T-helper 17 cell (primary cell): ENCODE measurements around the gene THSD4. TPM values are rescaled to one million over a fixed set of nuclear protein-coding genes. Genes with fewer than 3 reads are reported as not detected.
"Not testable (repeated sequence)": the region's sequence is repeated elsewhere in the genome, so short reads cannot be mapped to it uniquely, and the experiment has no call there.

ENCODE experiments used
- ATAC-seq: fragments of 150-1000 bp; cut with Tn5 transposase; 2 replicates; pipeline ENCODE4 v1.10.0; 2021; ENCODE audit warnings: mild to moderate bottlenecking, moderate library complexity
- DNase-seq, 3 donors: peaks; one replicate each; pipeline versions ENCODE4 v3.0.0 to v3.0.0-alpha.2; 2020 to 2021
- H3K9me3 ChIP-seq: one replicate; pipeline ENCODE4 v1.7.0; 2013; ENCODE audit warnings: low read length, mild to moderate bottlenecking; ENCODE audit not compliant: control insufficient read depth, poor library complexity, severe bottlenecking
- H3K27ac Mint-ChIP-seq: one replicate; pipeline ENCODE4 v1.8.0; 2022; ENCODE audit warnings: mild to moderate bottlenecking, moderate library complexity, mixed read lengths
- H3K27me3 Mint-ChIP-seq: one replicate; pipeline ENCODE4 v1.8.0; 2022; ENCODE audit warnings: mixed read lengths
- H3K36me3 Mint-ChIP-seq: one replicate; pipeline ENCODE4 v1.8.0; 2022; ENCODE audit warnings: low read depth, mixed read lengths
- H3K4me1 Mint-ChIP-seq: one replicate; pipeline ENCODE4 v1.8.0; 2022; ENCODE audit warnings: mild to moderate bottlenecking, mixed read lengths
- H3K4me3 Mint-ChIP-seq: one replicate; pipeline ENCODE4 v1.8.0; 2022; ENCODE audit warnings: mild to moderate bottlenecking, moderate library complexity, mixed read lengths
- total RNA-seq, 4 donors: library from RNA in 2 of 4; stranded (reverse) in 2 of 4; gene quantifications; one replicate each; pipeline ENCODE4 v1.2.3 and lab custom pipeline; 2022 to 2026

The THSD4 gene
- total RNA-seq, 2 donors from 2014 or later = not detected

- no peaks in the 10 kb centered on the region for H3K4me1 Mint-ChIP-seq
- no peak for ATAC-seq
Observed at GRCh38 chr15:71152542-71152941, 37.3 kb downstream of the THSD4 start.

GRCh38 chr15:71153823-71154524, 38.7 kb downstream of the THSD4 start:
- Mint-ChIP-seq H3K27me3 (peaks cover 15% of the 10 kb centered on the region), H3K4me3 (no peak overlapping the region), H3K27ac (no peak overlapping the region), H3K4me1 (no peaks in the 10 kb centered on the region), H3K36me3 (peaks cover 2% of the 10 kb centered on the region)
- ATAC-seq (no peak), DNase-seq (no peak)
- H3K9me3 ChIP-seq = no peaks in the 10 kb centered on the region

More at GRCh38 chr15:71152542-71152941, 37.3 kb downstream of the THSD4 start:
- H3K4me3 Mint-ChIP-seq = no peak overlapping the region
- H3K27me3 Mint-ChIP-seq = peaks cover 10% of the 10 kb centered on the region
- DNase-seq = no peak
- no peak overlapping the region for H3K27ac Mint-ChIP-seq
- H3K36me3 Mint-ChIP-seq = peaks cover 2% of the 10 kb centered on the region
- H3K9me3 ChIP-seq = no peaks in the 10 kb centered on the region

- Mint-ChIP-seq H3K4me1 (no peaks in the 10 kb centered on the region), H3K4me3 (no peak overlapping the region), H3K27ac (no peak overlapping the region), H3K27me3 (peaks cover 20% of the 10 kb centered on the region), H3K36me3 (peaks cover 2% of the 10 kb centered on the region)
- DNase-seq = no peak
- no peak for ATAC-seq
- H3K9me3 ChIP-seq = no peaks in the 10 kb centered on the region
Observed at GRCh38 chr15:71154607-71155200, 39.4 kb downstream of the THSD4 start.

DNA sequence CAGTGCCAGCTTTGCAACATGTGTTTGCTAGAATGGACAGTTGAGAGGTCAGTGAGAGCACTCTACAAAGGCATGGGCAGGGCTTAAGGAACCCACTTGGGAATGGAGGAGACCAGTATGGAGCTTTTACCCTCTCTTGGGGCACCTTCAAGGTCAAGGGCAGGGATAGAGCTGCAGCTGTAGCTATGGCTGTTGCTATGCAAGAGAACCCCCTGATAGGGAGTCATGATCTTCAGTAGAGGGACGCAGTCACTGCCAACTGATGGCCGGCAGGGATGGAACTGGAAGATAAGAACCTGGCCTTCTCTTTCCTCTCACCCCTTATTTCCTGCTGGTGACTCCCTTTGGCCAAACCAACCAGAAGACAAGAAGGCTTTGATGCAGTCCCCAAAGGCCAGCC, 40.3 kb downstream of the THSD4 start:
- Mint-ChIP-seq H3K27ac (no peak overlapping the region), H3K4me1 (no peaks in the 10 kb centered on the region), H3K4me3 (no peak overlapping the region), H3K36me3 (peaks cover 2% of the 10 kb centered on the region), H3K27me3 (peaks cover 20% of the 10 kb centered on the region)
- ATAC-seq = no peak
- DNase-seq = no peak
- H3K9me3 ChIP-seq = no peaks in the 10 kb centered on the region

DNA sequence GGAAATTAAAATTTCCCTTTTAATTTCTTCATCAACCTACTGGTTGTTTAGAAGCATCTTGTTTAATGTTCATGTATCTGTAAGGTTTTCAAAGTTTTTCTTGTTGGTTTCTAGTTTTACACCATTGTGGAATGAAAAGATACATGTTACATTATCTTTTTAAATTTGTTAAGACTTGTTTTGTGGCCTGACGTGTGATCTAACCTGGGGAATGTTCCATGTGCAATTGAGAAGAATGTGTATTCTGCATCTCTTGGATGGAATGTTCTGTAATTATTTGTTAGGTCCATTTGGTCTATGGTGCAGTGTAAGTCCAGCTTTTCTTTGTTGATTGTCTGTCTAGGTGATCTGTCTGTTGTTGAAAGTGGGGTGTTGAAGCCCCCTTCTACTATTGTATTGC, 45.7 kb downstream of the THSD4 start:
- ATAC-seq (no peak), DNase-seq (no peak)
- H3K4me1 Mint-ChIP-seq = no peaks in the 10 kb centered on the region
- peaks cover 2% of the 10 kb centered on the region for H3K36me3 Mint-ChIP-seq
- H3K27ac Mint-ChIP-seq = no peak overlapping the region
- H3K4me3 Mint-ChIP-seq = no peak overlapping the region
- H3K27me3 Mint-ChIP-seq = peaks cover 21% of the 10 kb centered on the region
- no peaks in the 10 kb centered on the region for H3K9me3 ChIP-seq

DNA sequence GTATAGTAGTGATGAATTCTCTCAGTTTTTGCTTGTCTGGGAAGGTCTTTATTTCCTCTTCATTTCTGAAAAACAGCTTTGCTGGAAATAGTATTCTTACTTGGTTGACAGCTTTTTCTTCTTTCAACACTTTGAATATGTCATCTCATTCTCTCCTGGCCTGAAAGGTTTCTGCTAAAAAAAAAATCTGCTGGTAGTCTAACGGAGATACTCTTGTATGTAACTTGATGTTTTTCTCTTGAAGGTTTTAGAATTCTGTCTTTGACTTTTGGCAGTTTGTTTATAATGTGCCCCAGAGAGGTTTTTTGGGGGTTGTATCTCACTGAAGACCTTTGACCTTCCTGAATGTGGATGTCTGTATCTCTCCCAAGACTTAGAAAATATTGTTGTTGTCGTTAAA, 47.0 kb downstream of the THSD4 start:
- ATAC-seq = no peak
- Mint-ChIP-seq H3K27me3 (peaks cover 21% of the 10 kb centered on the region), H3K27ac (no peak overlapping the region), H3K4me3 (no peak overlapping the region), H3K36me3 (peaks cover 2% of the 10 kb centered on the region), H3K4me1 (no peaks in the 10 kb centered on the region)
- no peak for DNase-seq
- no peaks in the 10 kb centered on the region for H3K9me3 ChIP-seq

- not testable (repeated sequence) for H3K36me3 Mint-ChIP-seq, H3K27ac Mint-ChIP-seq, DNase-seq, H3K4me1 Mint-ChIP-seq, H3K4me3 Mint-ChIP-seq, ATAC-seq, H3K9me3 ChIP-seq
- H3K27me3 Mint-ChIP-seq = peaks cover 18% of the 10 kb centered on the region
Observed at GRCh38 chr15:71164606-71165005, 49.3 kb downstream of the THSD4 start.

- Mint-ChIP-seq H3K27me3 (peaks cover 18% of the 10 kb centered on the region), H3K36me3 (no peaks in the 10 kb centered on the region), H3K4me3 (no peak overlapping the region), H3K4me1 (no peaks in the 10 kb centered on the region), H3K27ac (no peak overlapping the region)
- ATAC-seq (no peak), DNase-seq (no peak)
- no peaks in the 10 kb centered on the region for H3K9me3 ChIP-seq
Observed at GRCh38 chr15:71167445-71168165, 52.3 kb downstream of the THSD4 start.

DNA sequence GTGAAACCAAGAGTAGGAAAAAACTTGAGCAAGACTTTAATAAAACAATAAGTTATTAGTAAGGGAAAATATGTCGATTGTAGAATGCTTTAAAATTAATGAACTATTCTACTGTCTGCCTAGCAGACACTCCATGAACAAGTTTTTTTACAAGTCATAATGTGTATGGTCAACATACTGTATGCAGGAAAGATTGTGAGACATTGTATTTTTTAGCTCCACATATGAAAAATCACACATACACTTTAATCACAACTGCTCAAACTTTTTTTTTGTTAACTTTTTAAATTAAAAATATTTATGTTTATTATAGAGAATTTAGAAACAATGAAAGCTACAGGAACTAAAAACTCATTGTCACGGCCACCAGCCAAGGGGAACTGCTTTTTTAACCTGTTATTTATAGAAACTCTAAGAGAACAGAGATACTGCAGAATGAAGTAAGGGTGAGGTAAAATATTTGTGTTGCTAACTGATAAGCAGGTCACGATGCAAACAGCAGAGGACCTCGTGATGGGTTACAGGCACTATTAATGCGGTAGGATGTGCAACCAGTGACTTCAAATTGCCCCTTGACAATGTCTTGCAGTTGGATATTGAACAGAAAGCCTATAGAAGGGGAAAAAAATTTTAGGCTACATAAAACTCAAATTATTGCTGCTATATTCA, 53.0 kb downstream of the THSD4 start:
- ATAC-seq (no peak), DNase-seq (no peak)
- H3K27me3 Mint-ChIP-seq = peaks cover 18% of the 10 kb centered on the region
- H3K4me1 Mint-ChIP-seq = no peaks in the 10 kb centered on the region
- H3K27ac Mint-ChIP-seq = no peak overlapping the region
- no peaks in the 10 kb centered on the region for H3K36me3 Mint-ChIP-seq
- H3K9me3 ChIP-seq = no peaks in the 10 kb centered on the region
- no peak overlapping the region for H3K4me3 Mint-ChIP-seq

- H3K27ac Mint-ChIP-seq = no peak overlapping the region
- H3K4me3 Mint-ChIP-seq = no peak overlapping the region
- no peaks in the 10 kb centered on the region for H3K4me1 Mint-ChIP-seq
- ATAC-seq = no peak
- DNase-seq = no peak
- H3K9me3 ChIP-seq = no peaks in the 10 kb centered on the region
- H3K27me3 Mint-ChIP-seq = peaks cover 13% of the 10 kb centered on the region
- no peaks in the 10 kb centered on the region for H3K36me3 Mint-ChIP-seq
Observed at GRCh38 chr15:71170163-71170562, 54.9 kb downstream of the THSD4 start.

DNA sequence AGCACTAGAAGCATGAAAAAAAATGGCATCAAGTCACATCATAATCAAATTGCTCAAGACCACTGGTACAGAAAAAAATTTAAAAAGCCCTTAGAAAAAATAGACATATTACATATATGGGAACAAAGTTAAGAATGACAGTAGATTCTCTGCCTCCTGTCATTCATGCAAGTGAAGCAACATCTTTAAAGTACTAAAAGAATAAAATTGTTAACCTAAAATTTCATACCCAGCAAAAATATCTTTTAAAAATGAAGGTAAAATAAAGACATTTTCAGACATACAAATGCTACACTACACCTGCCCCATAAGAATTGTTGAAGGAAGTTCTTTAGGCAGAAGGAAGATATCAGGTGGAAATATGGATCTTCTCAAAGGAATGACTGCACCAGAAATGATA, 55.9 kb downstream of the THSD4 start:
- Mint-ChIP-seq H3K27me3 (peaks cover 6% of the 10 kb centered on the region), H3K4me3 (no peak overlapping the region), H3K36me3 (no peaks in the 10 kb centered on the region), H3K4me1 (no peaks in the 10 kb centered on the region), H3K27ac (no peak overlapping the region)
- DNase-seq = no peak
- no peak for ATAC-seq
- H3K9me3 ChIP-seq = no peaks in the 10 kb centered on the region

DNA sequence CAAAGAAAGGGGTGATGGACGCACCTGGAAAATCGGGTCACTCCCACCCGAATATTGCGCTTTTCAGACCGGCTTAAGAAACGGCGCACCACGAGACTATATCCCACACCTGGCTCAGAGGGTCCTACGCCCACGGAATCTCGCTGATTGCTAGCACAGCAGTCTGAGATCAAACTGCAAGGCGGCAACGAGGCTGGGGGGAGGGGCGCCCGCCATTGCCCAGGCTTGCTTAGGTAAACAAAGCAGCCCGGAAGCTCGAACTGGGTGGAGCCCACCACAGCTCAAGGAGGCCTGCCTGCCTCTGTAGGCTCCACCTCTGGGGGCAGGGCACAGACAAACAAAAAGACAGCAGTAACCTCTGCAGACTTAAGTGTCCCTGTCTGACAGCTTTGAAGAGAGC, 59.1 kb downstream of the THSD4 start:
- not testable (repeated sequence) for ATAC-seq

More for the DNA sequence above, 59.1 kb downstream of the THSD4 start:
- not testable (repeated sequence) for H3K4me1 Mint-ChIP-seq, H3K27me3 Mint-ChIP-seq, H3K4me3 Mint-ChIP-seq, H3K36me3 Mint-ChIP-seq, H3K9me3 ChIP-seq, H3K27ac Mint-ChIP-seq, DNase-seq
